Hepatocyte (in vitro differentiated cells): Measurements from ENCODE around the gene TTC28. TPM values are rescaled to one million over a fixed set of nuclear protein-coding genes. Genes with fewer than 3 reads are reported as not detected.

Source experiments
- DNase-seq: peaks from one replicate; pipeline ENCODE4 v3.0.0-alpha.2; 2016; ENCODE audit warnings: low spot score
- H2AFZ ChIP-seq: fragments of 200-600 bp; sonication (generic); 2 replicates; pipeline ENCODE4 v1.6.0; 2016; ENCODE audit warnings: antibody characterized with exemption, mild to moderate bottlenecking
- H3K27ac ChIP-seq: fragments of 200-600 bp; sonication (generic); 2 replicates; pipeline ENCODE4 v1.5.1; 2016; ENCODE audit warnings: mild to moderate bottlenecking
- H3K27me3 ChIP-seq: fragments of 200-600 bp; sonication (generic); 2 replicates; pipeline ENCODE4 v1.6.1; 2016
- H3K36me3 ChIP-seq: fragments of 200-600 bp; sonication (generic); replicated peaks from 2 replicates; pipeline ENCODE4 v1.5.1; 2016; ENCODE audit warnings: low read depth; ENCODE audit not compliant: insufficient read depth
- H3K4me1 ChIP-seq: fragments of 200-600 bp; sonication (generic); 2 replicates; pipeline ENCODE4 v1.5.1; 2016; ENCODE audit warnings: mild to moderate bottlenecking, moderate library complexity; ENCODE audit not compliant: insufficient read depth
- H3K4me2 ChIP-seq: fragments of 200-600 bp; sonication (generic); 2 replicates; pipeline ENCODE4 v1.6.0; 2016
- H3K4me3 ChIP-seq: fragments of 200-600 bp; sonication (generic); 2 replicates; pipeline ENCODE4 v1.5.1; 2016; ENCODE audit warnings: mild to moderate bottlenecking
- H3K79me2 ChIP-seq: fragments of 200-600 bp; sonication (generic); 2 replicates; pipeline ENCODE4 v1.6.0; 2017; ENCODE audit warnings: mild to moderate bottlenecking
- H3K9me2 ChIP-seq: fragments of 200-600 bp; sonication (generic); replicated peaks from 2 replicates; pipeline ENCODE4 v1.6.0; 2017; ENCODE audit warnings: mild to moderate bottlenecking; ENCODE audit not compliant: insufficient read depth
- H3K9me3 ChIP-seq: fragments of 200-600 bp; sonication (generic); 2 replicates; pipeline ENCODE4 v1.5.1; 2016; ENCODE audit warnings: low read depth, mild to moderate bottlenecking
- H4K20me1 ChIP-seq: fragments of 200-600 bp; sonication (generic); 2 replicates; pipeline ENCODE4 v1.6.0; 2016; ENCODE audit warnings: mild to moderate bottlenecking; ENCODE audit not compliant: insufficient read depth, poor library complexity, severe bottlenecking
- EZH2 ChIP-seq: fragments of 200-600 bp; sonication (generic); IDR thresholded peaks from 2 replicates; pipeline ENCODE4 v1.6.1; 2016; ENCODE audit warnings: antibody characterized with exemption, mild to moderate bottlenecking, borderline replicate concordance
- EZH2phosphoT487 ChIP-seq: fragments of 200-600 bp; sonication (generic); IDR thresholded peaks from one replicate; pipeline ENCODE4 v1.6.1; 2018; ENCODE audit warnings: antibody characterized with exemption, mild to moderate bottlenecking, low read depth, moderate library complexity; ENCODE audit not compliant: unreplicated experiment, severe bottlenecking
- WGBS: methylation state at CpG from one replicate; pipeline ENCODE4 v1.1.6; 2016; ENCODE audit warnings: low lambda C conversion rate; ENCODE audit errors: missing lambda C conversion rate; 5-methylcytosine and 5-hydroxymethylcytosine counted together
- polyA plus RNA-seq: library from polyadenylated mRNA; unstranded; fragments of >200 nt; fragmentation: Nextera tagmentation; extraction: Ambion mirVana; gene quantifications from 2 replicates; pipeline ENCODE4 v1.2.1, GENCODE V29; 2016
- total RNA-seq: library from RNA; depleted of rRNA; stranded (reverse); fragments of >200 nt; gene quantifications from 2 replicates; pipeline ENCODE4 v1.2.3, GENCODE V29; 2014
- TF ChIP-seq, protein P1 (sequence below): fragments of 200-600 bp; sonication (generic); IDR thresholded peaks from 2 replicates; pipeline ENCODE4 v1.5.1; 2016; ENCODE audit warnings: antibody characterized with exemption, mild to moderate bottlenecking; ENCODE audit not compliant: poor library complexity

The TTC28 gene
- total and polyA plus RNA-seq, 2 experiments from 2014 or later, result 14.7 to 30.4 TPM

GRCh38 chr22:28241656-28242290, 437.9 kb downstream of the TTC28 start:
- H2AFZ ChIP-seq, result no peak overlapping the region
- no peaks in the 10 kb centered on the region for H3K27me3 ChIP-seq
- H3K4me1 ChIP-seq, result peaks cover 37% of the 10 kb centered on the region
- H3K9me2 ChIP-seq, result no peaks in the 10 kb centered on the region
- no peaks in the 10 kb centered on the region for H3K9me3 ChIP-seq
- no peak overlapping the region for H3K4me2 ChIP-seq
- H3K27ac ChIP-seq, result no peak overlapping the region
- WGBS, result 72% methylated on average over 5 of the region's 5 CpGs
- H3K36me3 ChIP-seq, result no peaks in the 10 kb centered on the region
- no peak for DNase-seq
- no peak overlapping the region for H3K4me3 ChIP-seq
- TF ChIP-seq, protein P1, sequence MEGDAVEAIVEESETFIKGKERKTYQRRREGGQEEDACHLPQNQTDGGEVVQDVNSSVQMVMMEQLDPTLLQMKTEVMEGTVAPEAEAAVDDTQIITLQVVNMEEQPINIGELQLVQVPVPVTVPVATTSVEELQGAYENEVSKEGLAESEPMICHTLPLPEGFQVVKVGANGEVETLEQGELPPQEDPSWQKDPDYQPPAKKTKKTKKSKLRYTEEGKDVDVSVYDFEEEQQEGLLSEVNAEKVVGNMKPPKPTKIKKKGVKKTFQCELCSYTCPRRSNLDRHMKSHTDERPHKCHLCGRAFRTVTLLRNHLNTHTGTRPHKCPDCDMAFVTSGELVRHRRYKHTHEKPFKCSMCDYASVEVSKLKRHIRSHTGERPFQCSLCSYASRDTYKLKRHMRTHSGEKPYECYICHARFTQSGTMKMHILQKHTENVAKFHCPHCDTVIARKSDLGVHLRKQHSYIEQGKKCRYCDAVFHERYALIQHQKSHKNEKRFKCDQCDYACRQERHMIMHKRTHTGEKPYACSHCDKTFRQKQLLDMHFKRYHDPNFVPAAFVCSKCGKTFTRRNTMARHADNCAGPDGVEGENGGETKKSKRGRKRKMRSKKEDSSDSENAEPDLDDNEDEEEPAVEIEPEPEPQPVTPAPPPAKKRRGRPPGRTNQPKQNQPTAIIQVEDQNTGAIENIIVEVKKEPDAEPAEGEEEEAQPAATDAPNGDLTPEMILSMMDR, result no peak
- no peak for TF ChIP-seq EZH2
- TF ChIP-seq EZH2phosphoT487, result no peak
- H4K20me1 ChIP-seq, result no peaks in the 10 kb centered on the region
- no peaks in the 10 kb centered on the region for H3K79me2 ChIP-seq

- TF ChIP-seq, protein P1, result no peak
- TF ChIP-seq EZH2phosphoT487, result no peak
- TF ChIP-seq EZH2, result no peak
Observed at GRCh38 chr22:28239941-28240340, 439.7 kb downstream of the TTC28 start.

GRCh38 chr22:28237783-28238182, 441.9 kb downstream of the TTC28 start:
- 97% methylated on average over 2 of the region's 2 CpGs for WGBS
- no peak for DNase-seq

More at GRCh38 chr22:28239941-28240340, 439.7 kb downstream of the TTC28 start:
- Histone ChIP-seq H3K9me3 (no peaks in the 10 kb centered on the region), H2AFZ (no peak overlapping the region), H4K20me1 (no peaks in the 10 kb centered on the region), H3K27me3 (no peaks in the 10 kb centered on the region), H3K9me2 (no peaks in the 10 kb centered on the region), H3K36me3 (no peaks in the 10 kb centered on the region), H3K4me3 (no peak overlapping the region), H3K79me2 (no peaks in the 10 kb centered on the region), H3K4me1 (peaks cover 18% of the 10 kb centered on the region), H3K27ac (no peak overlapping the region), H3K4me2 (no peak overlapping the region)
- DNase-seq, result no peak

More at GRCh38 chr22:28237783-28238182, 441.9 kb downstream of the TTC28 start:
- H3K9me3 ChIP-seq, result no peaks in the 10 kb centered on the region
- H3K4me2 ChIP-seq, result no peak overlapping the region
- no peak overlapping the region for H2AFZ ChIP-seq
- H3K9me2 ChIP-seq, result no peaks in the 10 kb centered on the region
- no peak overlapping the region for H3K4me3 ChIP-seq
- H3K79me2 ChIP-seq, result no peaks in the 10 kb centered on the region
- no peaks in the 10 kb centered on the region for H4K20me1 ChIP-seq
- H3K27me3 ChIP-seq, result no peaks in the 10 kb centered on the region
- TF ChIP-seq EZH2phosphoT487 (no peak), EZH2 (no peak)
- TF ChIP-seq, protein P1, result no peak
- H3K4me1 ChIP-seq, result no peaks in the 10 kb centered on the region
- H3K27ac ChIP-seq, result no peak overlapping the region
- H3K36me3 ChIP-seq, result no peaks in the 10 kb centered on the region
